Embryonic facial prominence (tissue), 1 donor: ENCODE measurements around the gene C1orf105.

ENCODE experiments used
- DNase-seq: peaks from one replicate; pipeline ENCODE4 v3.0.0-alpha.2; 2016; ENCODE audit errors: extremely low spot score

C1orf105 gene

DNA sequence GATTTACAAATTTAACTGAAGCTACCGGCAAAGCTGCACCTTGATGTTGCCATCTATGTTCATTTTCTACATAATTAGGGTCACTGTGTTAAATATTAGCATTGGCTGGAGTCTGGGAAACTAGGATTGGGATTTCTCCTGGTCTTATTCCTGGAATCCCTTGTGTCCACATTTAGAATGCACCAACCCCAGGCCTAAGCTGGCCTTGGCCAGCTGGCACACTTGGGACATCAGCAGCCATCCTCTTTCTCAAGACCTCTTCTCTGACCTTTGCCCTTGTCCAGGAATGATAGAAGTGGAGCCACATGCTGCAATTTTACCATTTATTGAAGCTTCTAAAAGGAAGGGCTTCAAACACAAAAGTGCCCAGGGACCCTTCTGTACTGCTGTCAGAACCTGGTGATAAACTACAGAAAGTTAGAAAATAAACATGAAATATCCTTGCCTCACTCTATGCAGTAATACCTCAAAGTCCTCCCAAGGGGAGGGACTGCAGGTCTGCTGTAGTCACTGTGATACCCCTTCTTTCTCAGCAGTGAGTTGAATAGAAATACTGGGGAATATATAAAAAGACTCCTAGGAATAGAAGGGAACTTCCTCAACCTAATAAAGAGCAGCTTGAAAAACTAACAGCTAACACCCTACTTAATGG is 37.1 kb downstream of the C1orf105 start:
- no peak for DNase-seq

DNA sequence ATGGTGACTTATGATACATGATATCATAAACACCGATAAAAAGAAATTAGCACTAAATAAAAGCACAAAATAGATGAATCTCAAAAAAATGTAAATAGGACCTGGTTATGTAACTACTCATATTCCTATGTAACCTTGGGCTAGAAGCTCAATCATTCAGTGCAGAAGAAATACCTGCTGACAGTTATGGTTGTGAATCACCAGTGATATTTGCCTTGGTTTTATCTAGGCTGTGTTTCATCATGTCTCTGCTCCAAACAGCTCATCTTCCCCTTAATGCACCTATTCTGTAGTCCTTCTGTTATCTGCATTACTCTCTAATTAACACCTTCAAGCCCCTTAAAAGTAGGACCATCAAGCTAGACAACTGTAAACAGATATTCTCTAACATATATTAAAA is 39.7 kb downstream of the C1orf105 start:
- no peak for DNase-seq

DNA sequence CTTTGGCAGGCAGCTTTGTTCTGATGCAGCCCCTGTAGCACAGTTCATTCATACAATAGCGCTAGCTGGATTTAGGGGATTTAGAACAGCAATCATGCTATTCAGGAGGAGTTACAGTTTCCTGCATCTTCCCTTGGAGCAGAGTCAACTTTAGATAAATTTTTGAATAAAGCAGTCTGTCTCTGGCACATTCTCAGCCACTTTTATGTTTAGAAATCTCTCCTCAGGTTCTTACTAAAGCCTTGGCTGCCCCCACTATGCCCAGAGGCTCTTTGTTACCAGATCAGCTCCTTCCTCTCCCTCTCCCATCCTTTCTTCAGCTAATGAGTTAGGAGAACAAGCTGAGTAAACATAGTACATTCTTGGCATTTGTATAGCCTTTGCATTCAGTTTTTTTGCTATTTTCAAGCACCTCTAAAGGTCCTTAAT is 40.4 kb downstream of the C1orf105 start:
- DNase-seq = peak; percentile 36

DNA sequence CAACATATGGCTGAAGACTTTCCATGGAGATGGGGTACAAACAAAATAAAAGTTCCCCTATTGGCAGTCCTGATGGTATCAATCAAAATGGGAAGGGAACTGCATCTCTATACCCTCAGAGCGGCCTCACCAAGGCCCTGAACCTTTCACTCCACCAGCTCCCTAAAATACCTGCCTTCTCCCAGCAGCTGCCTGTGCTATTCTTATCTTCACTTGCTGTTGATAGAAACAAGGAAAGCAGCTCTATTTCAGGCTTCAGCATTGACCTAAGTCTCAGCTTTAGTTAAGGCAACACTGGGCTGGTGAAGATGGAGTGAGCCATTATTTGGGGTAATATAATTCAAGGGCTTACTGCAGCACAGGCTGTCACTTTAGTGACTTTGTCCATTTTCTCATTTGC is 45.1 kb downstream of the C1orf105 start:
- no peak for DNase-seq

DNA sequence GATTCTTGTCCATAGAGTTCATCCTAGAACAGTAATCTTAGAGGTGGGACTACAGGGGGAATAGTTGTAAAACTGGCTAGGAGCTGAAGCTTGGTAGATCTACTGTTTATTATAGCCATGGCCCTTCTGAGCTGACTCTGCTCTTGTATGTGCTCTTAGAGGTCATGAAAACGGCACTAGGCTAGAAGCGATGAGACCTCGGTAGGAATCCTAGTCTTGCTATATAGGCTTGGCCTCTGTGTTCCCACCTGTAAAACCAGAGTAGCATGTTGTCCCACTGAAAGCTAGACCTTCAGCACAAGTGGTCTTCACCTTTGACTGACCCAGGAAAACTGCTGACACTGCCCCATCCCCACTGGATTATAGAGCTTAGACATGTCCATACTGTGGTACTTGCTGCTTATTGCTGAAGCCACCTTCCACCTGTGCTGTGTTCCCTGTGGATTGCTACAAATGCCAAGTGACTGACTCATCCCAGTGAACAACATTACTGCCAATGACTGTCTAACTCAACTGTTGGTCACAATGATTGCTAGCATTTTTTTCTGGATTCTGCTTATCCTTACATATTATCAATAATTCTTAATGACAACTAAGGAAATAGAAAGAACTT is 46.4 kb downstream of the C1orf105 start:
- no peak for DNase-seq

DNA sequence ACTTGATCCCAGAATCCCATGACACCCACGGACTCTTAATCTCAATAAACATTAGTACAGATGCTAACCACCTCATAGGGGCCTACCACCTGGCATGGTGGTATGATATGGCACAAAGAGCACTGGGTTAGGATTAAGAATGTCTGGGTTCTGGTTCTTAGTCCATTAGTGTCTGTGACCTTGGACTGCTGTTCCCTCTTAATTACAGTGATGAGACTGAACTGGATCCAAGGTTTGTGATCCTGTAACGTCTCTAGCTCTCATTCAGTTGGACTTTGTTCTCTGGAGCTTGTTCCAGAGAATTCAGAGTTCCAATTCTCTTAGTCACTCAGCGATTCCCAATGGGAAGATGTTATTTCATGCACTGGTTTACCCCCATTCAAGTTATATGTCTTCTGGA is 47.0 kb downstream of the C1orf105 start:
- DNase-seq = no peak

DNA sequence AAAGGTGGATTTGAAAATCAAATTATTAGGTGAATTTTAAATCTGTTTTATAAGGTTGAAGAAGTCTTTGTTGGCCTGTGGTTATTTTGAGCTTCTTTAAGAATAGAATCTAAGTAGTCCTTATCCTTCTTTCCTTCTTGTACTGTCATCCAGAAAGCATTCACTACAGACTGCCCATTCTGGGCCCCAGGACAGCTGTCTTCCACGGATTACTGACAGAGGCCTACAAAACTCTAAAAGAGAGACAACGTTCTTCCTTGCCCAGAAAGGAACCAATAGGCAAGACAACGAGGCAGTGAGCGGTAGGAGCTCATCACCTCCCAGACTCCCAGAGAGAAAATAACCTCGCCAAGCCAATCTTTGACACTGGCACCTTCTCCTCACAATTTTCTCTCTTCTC is 47.8 kb downstream of the C1orf105 start:
- DNase-seq = no peak

DNA sequence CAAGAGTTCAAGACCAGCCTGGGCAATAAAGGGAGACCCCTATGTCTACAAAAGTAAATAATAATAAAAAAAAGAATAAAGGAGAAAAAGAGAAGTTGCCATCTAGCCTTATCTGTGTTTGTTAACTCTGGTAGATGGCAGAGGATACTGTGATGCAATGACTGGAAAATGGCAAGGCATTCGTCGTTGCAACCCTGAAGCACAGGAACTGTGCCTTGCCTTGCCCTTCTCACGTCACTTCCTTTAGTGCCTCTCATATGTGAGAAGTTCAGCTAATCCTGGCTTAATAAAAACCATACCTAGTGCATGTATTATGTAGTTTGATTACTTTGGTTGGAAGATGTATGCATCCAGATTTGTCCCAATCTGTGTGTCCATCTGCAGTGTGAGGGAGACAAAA is 49.2 kb downstream of the C1orf105 start:
- DNase-seq = no peak

DNA sequence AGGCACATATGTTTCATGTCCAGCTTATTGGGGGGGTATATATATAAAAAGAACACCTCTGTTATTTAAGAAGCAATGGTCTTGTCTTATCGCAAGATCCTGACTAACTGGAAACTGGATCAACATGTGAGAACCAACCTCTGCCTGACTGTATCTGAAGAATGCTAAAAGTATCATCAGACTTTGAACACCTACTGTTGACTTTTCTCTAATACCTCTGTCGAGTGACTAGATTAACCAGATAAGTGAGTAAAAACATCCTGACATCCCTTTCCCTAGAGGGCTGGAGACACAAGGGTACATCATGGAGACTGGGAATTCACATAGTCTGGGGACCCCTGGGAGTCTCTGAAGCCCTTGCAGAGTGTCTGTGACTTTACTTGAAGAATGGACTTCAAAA is 49.7 kb downstream of the C1orf105 start:
- no peak for DNase-seq

DNA sequence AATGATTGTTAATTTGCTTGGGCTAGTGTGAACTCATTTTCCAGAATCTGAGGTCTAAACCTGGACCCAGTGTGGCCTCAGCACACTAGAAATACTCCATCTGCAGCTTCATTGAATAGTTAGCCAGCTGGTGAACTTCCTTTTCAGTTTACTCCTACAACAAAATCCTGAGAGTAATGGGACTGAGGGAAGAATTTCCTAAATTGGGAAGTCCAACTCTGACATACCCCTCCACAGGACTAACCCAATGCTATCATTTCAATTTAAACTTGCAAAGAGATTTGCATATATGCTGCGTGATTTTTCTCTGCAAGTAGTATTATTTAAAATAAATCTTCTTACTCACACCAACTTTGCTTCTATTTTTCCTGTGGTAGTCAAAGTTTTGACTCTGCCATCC is 51.2 kb downstream of the C1orf105 start:
- DNase-seq = no peak

DNA sequence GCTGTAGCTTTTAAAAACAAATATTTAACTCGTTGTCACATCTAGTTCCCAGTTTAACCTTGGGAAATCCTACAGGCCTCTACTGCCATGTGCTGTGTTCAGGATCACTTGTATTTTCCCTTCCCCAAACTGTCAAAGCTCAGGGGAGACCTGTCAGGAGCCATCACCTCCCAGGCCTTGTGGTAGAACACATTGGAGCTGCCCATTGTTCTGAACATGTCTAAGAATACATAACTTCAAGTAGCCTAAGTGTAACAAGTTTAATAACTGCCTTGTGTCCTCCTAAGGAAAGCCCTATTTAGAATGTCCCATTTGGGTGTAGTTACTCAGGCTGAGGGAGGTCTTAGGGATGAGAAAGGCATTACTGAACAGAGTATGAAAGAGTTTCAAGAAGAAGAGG is 52.0 kb downstream of the C1orf105 start:
- DNase-seq = no peak

DNA sequence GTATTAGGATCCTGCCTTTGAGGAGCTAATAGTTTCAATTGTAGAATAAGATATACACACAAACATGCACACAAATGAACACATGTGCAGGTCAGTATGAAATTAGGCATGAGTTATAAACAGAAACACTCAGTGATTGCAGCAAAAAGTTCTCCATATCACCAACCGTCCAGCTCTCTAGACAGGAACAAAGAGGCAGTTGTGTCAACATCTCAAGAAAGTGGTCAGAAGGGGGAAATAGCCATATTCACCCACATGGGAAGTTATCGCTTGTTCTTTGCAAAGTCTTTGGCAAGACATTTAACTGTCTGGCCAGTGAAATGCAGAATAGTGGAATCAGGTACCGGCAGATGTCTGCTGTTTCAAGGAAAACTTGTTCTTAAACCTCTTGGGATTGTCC is 52.8 kb downstream of the C1orf105 start:
- DNase-seq = no peak

DNA sequence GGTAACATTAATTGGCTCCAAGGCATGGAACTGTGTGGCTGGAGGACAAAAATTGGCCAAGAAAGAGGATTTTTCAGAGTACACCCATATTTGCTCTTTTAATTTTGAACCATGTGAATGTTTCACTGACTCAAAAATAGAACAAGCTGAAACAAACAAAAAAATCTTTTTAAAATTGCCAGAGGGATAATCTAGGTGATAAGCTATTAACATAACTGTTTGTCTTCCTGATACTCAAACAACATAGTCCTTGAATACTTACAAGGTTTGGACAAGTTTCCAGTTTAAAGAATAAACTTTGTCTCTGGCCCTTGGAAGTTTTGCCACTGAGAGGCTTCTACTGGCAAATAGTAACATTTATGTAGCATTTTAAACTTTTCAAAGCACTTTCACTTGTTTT is 53.4 kb downstream of the C1orf105 start:
- no peak for DNase-seq

DNA sequence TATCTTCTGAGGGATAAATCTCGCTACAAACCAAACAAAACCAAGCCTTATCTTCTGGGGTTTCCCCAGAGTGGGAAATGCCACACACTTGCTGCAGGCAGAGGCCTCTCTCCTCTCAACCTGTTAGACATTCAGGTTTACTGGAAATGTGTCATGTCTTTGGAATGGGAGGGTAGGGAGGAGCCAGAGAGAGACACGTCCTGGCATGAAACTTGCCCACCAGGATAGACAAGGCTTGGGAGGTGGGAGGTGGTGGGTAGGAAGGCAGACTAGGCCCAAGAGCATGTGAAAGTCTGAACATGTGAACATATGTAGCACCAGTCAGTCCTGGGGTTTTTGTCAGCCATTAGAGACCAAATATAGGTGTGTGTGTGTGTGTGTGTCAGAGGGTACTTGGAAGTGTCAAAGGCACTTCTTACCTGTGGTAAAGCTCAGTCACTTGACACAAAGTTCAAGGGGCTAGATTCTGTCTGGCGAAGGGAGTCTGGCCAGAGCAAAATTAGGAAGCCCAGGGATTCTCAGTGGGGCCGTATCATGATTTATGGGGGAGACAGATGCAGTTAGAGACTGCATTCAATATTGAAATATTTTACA is 55.8 kb downstream of the C1orf105 start:
- DNase-seq = no peak

DNA sequence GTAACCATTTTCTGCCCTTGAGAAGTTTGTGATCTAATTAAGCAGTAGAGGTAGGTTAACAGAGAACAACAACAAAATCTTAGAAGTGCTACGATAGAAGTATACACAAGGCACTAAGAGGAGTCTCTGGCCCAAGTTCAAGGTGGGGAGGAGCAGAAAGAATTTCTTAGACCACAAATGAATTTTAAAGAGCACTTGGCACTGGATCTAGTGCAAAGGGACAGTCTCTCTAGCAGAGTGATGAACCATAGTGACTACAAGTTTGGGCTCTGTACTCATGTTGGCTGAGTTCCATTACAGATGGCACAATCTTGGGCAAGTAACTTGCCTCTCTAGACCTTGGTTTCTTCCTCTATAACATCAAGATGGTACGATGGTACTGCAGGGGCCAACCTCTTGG is 56.7 kb downstream of the C1orf105 start:
- DNase-seq = no peak

DNA sequence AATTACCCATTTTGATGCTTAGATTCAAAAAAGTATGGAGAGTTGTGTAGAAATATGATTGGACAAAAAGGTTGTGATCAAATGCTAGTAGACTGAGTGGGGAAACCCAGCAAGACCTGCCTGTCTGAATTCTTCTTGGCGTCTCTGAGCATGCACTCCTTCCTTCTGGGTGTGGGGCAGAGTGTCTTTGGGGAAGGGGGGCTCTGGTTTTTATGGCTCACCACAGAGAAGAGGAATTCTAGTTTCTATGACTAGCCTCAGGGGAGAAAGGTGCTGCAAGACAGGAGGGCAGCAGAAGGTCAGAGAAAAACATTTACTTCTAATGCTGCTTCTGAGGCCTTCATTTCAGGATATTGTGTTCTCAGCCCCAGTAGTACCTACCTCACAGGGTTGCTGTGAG is 57.3 kb downstream of the C1orf105 start:
- no peak for DNase-seq

DNA sequence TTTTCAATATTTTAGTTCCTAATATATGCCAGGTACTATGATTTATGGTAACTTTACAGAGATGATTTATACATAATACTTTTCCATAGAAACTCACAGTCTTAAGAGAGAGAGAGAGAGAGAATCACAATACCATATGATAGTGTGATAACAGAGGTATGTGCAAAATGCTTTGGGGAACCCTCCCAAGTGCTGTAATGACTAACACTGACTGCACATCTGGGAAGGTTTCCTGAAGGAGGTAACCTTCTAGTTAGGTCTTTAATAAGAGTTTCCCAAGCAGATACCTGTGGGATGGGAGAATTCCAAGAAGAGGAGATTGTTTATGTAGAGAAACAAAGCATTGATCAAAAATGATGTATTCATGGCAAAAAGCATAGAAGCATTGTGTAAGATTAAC is 58.0 kb downstream of the C1orf105 start:
- no peak for DNase-seq

DNA sequence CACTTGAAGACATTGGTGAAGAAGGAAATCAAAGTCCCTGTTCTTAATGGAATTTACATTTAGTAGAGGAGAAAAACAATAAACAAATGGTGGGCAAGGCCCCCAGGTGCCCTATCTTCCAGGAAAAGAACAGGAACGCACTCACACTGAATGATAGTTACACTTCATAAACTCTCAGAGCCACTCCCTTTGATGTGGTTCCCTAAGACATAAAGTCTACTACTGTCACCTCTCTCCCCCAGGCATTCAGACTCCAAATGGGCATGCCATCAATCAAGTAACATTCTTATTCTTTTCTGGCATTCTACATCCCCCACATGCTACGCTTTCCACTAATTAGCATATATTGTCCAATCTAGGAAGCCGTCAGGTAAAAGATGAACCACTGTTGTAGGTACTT is 59.9 kb downstream of the C1orf105 start:
- no peak for DNase-seq

DNA sequence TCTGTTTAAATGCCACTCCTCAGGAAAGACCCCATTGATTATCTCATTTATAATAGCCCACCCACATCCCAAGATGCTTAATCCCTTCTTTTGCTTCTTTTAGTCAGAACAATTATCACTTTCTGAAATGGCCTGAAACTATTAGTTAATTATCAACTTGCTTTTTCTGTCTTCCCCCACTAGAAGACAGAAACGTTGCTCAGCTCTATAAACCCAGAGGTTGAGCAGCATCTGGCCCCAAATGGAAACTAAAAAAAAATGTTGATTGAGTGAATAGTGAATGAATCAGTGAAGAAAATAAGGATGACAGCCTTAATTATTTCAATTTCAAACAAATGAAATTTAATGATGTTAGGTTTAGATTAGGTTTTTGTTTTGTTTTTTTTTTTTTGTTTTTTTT is 61.6 kb downstream of the C1orf105 start:
- DNase-seq = no peak

DNA sequence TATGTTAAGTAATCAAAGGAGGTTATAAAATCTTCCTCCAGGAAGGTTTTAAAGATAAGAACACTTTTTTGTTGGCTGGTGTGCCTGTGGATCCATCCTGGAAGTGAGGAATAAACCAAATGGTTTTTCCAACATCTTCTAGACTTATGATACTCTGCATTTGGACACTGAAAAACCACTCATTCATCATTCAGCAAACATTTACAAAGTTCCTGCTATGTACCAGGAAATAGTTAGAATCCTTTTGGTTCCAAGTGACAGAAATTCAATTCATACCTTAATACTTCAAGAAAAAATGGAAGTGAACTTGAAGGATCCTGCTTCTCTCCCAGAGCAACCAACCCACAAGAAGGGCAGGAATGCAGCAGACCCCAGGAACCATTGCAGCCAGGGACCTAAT is 63.0 kb downstream of the C1orf105 start:
- DNase-seq = no peak

DNA sequence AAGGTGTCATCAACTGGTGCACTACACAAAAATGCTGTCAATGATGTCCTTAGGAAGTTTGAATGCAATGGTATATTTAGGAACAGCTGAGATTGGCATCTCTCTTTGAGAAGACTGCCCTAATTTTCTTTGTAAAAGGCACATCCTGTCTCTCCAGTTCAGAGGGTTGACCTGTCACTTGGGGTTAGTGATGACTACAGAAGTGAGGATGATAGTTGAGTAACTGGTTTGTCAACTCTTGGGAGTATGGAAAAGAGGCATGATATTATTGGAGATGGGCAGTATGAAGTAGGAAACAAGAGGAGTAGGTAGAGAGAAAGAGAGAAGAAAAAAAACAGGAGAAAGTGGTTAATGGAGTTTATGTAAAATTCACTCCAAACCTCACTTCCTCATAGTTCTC is 63.8 kb downstream of the C1orf105 start:
- DNase-seq = no peak

DNA sequence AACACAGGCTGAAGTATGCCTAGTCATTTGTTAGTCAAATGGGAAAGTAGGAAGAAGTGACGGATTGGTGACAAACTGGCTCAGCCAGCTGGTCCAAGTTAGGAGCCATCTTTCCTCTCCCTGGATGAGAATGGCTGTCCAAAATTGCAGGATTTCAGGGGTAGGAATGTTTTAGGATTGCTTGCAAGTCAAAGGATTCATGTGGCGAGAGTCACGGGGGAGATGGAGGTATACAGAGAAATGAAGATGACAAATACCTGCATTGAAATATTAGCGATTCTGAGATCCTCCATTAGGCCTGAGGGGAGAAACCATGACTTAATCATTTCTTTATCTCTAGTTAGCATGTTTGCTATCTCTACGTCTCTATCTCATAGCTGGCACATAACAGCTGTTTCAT is 65.1 kb downstream of the C1orf105 start:
- DNase-seq = no peak

DNA sequence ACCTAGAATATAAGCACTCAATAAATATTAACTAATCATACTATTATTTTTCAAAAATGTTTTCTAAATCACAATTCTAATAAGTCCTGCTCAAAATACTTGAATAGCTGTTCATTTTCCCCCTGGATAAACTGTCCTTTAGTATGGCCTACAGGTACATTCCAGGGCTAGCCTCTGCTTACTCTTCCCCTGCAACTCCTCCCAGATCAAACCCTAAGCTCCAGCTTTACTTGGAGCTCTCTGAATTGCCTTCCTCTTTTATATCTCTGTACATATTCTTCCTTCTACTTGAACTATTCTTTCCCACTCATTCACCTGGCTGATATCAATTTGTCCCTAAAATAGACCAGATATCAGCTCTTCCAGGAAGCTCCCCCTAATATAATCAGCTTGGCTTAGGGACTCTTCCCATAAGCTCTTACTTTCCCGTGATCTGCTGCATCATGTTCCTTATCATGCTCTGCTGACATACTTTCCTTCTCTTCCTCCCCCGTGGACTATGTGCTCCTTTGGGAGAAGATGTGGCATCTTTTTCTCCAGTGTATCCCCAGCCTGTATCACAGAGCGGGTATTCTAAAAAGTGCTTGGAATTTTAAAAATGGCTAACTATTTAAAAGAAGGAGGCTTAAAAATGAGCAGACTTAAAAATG is 66.4 kb downstream of the C1orf105 start:
- no peak for DNase-seq
